CD4-positive, alpha-beta T cell treated with Interleukin-2 at 100 ng/mL for 4 hours (primary cell): ENCODE measurements around the gene ACOX1.
"Not testable (repeated sequence)": the region's sequence is repeated elsewhere in the genome, so short reads cannot be mapped to it uniquely, and the experiment has no call there.

Experiments
- DNase-seq: peaks from one replicate; pipeline ENCODE4 v3.0.0-alpha.2; 2020; ENCODE audit warnings: low spot score

Gene ACOX1

GRCh38 chr17:75981019-75981615 lies 2.2 kb upstream of the ACOX1 start:
- no peak for DNase-seq

DNA sequence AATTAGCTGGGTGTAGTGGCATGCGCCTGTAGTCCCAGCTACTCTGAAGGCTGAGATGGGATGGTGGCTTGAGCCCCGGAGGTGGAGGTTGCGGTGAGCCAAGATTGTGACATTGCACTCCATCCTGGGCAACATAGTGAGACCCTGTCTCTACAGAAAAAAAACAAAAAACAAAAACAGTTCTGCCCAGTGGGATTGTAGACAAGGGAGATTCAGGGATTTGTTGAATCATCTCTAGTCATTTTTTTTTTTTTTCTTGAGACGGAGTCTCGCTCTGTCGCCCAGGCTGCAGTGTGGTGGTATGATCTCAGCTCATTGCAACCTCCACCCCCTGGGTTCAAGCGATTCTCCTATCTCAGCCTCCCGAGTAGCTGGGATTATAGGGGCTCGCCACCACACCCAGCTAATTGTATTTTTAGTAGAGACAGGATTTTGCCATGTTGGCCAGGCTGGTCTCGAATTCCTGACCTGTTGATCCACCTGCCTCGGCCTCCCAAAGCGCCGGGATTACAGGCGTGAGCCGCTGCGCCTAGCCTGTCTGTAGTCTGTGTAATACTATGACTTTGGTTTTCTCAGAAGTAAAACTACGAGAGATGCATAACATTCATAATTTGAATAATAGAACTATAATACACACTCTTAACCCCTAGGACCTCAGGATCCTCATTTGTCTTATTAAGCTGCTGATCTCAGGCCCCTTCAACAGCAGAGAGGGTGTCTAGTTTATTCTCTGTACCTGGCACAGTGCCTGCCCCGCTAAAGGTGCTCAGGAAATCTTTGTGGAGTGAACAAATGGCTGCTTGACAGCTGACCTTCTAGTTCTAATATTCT lies 1.4 kb upstream of the ACOX1 start:
- no peak for DNase-seq

- DNase-seq, result no peak
These were observed 780 bp upstream of the ACOX1 start for GRCh38 chr17:75979705-75980187.

- DNase-seq, result no peak
These were observed 2.7 kb downstream of the ACOX1 start for GRCh38 chr17:75976175-75976848.

DNA sequence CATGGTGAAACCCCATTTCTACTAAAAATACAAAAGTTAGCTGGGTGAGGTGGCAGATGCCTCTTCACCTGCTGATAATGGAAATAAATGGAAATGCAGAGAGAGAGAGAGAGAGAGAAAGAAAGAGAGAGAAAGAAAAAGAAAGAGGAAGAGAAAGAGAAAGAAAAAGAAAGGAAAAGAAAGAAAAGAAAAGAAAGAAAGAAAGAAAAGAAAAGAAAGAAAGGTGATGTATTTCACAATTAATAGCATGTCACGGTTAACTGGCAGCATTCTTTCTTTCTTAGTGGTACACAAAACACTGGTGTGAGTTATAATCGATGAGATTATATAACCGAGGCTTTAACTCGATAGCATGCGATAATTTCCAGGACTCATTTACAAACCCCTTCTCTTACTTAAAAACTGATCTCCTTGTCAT lies 3.2 kb downstream of the ACOX1 start:
- DNase-seq, result no peak

GRCh38 chr17:75975187-75975586 lies 3.8 kb downstream of the ACOX1 start:
- not testable (repeated sequence) for DNase-seq

- DNase-seq, result no peak
These were observed 8.3 kb downstream of the ACOX1 start for GRCh38 chr17:75970626-75971025.

DNA sequence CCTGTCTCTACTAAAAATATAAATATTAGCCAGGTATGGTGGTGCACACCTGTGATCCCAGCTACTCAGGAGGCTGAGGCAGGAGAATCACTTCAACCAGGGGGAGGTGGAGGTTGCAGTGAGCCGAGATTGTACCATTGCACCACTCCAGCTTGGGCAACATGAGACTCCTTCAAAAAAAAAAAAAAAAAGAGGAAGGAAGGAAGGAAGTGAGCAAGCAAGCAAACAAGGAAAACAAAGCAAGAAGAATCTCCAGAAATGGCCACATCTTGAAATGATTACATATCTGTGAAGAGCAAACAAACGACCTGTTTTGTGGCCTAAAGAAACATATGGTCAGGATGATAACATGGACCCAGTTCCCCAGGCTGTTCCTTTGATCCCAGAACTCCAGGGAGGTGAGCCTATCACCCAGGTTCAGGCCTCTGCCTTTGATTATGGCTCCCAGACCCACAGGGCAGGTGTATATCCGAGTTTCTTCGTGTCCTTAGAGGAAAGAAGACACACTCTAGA lies 8.9 kb downstream of the ACOX1 start:
- DNase-seq, result no peak

DNA sequence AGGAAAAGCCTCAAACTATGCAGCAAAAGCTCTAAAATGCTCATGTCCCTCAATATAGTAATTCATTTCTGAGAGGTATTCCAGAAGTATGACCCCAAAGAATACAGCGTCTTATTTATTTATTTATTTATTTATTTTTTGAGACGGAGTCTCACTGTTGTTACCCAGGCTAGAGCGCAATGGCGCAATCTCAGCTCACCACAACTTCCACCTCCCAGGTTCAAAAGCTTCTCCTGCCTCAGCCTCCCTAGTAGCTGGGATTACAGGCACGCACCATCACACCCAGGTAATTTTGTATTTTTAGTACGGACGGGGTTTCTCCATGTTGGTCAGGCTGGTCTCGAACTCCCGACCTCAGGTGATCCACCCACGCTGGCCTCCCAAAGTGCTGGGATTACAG lies 9.9 kb downstream of the ACOX1 start:
- not testable (repeated sequence) for DNase-seq

DNA sequence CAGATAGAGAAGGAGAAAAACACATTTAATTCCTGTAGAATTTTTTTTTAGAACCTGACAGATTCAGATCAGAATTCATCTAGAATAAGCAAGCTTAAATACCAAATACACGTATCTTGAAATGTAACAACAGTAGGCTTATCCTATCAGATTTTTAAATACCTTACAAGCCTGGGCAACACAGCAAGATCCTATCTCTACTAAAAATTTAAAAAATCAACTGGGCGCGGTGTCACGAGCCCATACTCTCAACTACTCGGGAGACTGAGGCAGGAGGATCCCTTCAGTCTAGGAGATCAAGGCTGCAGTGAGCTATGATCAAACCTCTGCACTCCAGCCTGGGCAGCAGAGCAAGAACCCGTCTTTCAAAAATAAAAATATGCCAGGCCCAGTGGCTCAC lies 13.5 kb downstream of the ACOX1 start:
- DNase-seq, result no peak

GRCh38 chr17:75959839-75960511 lies 19.0 kb downstream of the ACOX1 start:
- DNase-seq, result no peak

- DNase-seq, result no peak
These were observed 19.7 kb downstream of the ACOX1 start for GRCh38 chr17:75959051-75959838.

DNA sequence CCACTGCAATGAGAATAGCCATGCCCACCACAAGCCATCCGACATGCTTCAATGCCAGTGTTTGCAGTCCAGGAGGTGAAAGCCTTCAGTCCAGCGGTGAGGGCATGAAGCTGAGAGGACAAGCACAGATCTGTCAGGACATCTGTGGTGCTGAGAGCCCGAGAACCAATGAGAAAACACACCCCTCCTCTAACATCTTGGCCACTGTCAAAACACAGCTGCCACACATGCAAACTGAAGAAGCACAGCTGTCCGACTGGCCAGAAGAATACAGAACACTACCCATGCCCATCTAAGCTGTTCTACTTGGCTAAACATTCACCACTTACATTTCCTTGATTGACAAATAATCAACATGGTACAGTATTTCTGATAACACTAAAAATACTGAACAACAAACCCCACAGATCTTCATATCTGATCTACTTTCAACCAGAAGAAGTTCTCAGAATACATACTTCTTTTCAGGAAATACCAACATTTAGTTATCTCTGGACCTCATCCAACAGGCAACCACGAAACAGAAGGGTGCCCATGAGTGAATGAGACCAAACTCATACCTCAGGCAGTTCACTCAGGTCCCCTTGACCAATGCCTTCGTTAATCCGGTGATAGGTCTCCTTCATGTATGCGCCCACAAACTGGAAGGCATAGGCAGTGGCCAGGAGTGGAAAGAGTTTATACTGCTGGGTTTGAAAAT lies 28.0 kb downstream of the ACOX1 start:
- no peak for DNase-seq

DNA sequence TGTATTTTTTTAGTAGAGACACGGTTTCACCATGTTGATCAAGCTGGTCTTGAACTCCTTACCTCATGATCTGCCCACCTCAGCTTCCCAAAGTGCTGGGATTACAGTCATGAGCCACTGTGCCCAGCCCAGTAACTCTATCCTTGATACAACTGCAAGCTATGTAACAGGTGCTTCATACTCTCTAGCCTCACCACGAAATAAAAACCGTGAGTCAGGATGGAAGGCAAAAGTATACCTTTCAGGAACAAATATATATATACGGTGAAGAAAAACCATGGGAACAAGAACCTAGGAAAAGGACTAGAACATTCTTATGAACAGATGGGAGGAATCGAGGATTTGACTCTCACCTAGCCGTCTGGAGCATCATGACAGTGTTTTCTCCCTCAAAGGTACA lies 28.5 kb downstream of the ACOX1 start:
- no peak for DNase-seq

DNA sequence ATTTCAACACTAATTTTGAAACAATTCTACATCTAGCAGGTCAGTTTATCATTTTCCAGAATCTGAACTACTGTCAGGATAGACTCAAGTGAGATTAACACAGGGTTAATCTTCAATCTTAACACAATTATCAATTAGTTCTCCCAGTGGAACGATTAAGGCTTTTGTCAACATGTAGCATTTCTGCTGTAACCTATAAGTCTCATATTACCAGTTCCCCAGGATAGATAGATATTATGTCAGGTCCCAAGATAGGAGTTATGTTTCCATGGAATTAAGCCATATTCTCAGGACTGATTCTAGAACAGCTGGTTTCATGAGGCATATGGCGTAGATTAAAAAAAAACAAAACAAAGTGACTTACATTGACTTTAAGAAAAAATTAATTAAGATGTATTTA lies 33.8 kb downstream of the ACOX1 start:
- no peak for DNase-seq

DNA sequence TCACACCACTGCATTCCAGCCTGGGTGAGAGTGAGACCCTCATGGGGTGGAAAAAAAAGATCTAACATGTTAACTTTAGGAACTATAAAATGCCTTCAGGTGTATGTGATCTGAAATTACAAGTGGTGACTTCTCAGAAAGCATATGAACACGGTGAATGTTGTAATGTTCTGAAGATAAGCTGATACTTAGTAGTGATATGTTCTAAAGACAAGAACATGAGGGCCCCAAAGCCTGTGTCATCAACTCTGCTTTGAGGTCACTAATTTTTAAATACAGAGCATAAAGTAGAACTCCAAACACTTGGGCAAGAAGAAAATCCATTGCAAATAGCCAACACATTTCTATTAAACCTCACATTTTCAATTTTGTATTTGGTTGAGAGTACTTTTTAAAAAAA lies 35.5 kb downstream of the ACOX1 start:
- DNase-seq, result no peak

DNA sequence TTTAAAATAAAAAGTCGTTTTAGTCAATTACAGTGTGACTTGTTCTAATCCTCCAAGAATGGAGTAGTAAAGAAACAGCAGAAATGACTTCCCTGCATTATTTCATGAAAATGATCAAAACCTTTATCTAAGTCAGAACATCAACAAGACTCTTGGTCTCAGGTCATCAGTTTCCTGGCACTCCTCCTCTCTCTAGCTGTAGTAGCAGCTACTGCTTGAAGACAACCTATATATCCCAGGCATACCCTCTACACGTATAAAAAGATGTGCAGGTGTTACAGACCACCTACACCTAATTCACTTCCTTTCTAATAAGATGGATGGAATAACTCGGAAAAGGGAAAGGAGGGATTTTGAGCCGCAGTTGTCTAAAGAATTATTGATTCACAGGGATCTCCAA lies 36.5 kb downstream of the ACOX1 start:
- DNase-seq, result no peak

GRCh38 chr17:75941442-75941819 lies 37.5 kb downstream of the ACOX1 start:
- no peak for DNase-seq

DNA sequence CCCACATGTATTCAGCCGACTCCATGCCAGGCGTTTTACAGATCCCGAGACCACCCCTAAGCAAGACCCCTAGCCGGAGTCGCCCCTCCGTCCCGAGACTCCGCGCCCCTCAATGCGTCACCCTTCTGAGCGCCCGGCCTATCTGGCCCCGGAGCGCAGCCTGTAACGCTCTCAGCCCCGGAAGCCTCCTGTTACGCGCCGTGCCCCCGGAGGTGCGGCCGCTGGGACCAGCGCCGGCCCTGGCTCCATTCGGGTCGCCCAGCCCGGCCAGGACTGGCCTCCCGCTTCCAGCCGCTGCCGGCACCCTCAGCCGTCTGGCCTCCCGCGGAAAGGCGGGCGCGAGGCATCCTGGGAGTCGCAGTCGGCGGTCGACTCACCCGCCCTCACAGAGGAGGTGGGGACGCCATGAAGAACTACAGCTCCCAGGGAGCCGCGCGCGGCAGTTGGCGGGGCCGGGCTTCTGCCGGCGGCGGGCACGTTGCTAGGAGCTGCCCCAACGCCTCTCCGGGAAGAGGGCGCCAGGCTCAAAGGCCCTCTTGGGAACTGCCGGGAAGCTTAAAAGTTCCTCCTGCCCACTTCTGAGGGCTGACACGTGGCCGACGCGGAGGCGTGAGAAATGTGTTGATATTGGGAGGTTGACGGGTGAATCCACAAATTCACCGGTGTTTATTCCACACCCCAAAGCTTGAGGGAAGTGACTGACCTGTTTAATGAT lies 38.1 kb downstream of the ACOX1 start, which contains the start of gene FBF1:
TSS of gene FBF1 (minus strand) at position 316 of the 715 bp plus-strand sequence. CDS start 2,893 bp downstream, outside the sequence.
- peak; percentile 86 for DNase-seq

DNA sequence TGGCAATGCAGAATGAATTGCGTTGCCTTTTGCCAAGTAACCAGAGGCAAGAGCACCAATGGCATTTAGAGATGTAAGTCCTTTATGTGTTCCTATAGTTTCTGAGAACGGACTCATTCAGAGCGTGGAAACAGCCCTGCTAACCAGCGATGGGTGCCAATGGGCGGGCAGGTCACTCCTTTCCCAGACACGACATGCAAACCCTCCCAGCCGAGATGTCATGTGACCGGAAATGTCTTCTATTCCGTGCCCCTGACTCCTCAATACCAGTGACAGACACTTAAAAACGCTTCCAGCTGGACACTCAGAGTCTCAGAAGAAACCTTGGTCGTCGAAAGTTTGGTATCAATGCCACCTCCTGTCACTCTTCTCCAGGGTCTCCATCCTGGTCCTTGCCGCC lies 41.3 kb downstream of the ACOX1 start:
- DNase-seq, result no peak
